Measurements from ENCODE around the gene DNAJC3.

- TF ChIP-seq, protein P1, sequence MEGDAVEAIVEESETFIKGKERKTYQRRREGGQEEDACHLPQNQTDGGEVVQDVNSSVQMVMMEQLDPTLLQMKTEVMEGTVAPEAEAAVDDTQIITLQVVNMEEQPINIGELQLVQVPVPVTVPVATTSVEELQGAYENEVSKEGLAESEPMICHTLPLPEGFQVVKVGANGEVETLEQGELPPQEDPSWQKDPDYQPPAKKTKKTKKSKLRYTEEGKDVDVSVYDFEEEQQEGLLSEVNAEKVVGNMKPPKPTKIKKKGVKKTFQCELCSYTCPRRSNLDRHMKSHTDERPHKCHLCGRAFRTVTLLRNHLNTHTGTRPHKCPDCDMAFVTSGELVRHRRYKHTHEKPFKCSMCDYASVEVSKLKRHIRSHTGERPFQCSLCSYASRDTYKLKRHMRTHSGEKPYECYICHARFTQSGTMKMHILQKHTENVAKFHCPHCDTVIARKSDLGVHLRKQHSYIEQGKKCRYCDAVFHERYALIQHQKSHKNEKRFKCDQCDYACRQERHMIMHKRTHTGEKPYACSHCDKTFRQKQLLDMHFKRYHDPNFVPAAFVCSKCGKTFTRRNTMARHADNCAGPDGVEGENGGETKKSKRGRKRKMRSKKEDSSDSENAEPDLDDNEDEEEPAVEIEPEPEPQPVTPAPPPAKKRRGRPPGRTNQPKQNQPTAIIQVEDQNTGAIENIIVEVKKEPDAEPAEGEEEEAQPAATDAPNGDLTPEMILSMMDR (IDR thresholded peaks at IDR 0.05; ENCODE audit: insufficient read depth, low read length), result no peak
- TF ChIP-seq SPI1 (IDR thresholded peaks at IDR 0.05; ENCODE audit: borderline replicate concordance, low read depth), result no peak
- TF ChIP-seq GABPA (IDR thresholded peaks at IDR 0.05; ENCODE audit: low read depth), result no peak
- TF ChIP-seq, protein P2, sequence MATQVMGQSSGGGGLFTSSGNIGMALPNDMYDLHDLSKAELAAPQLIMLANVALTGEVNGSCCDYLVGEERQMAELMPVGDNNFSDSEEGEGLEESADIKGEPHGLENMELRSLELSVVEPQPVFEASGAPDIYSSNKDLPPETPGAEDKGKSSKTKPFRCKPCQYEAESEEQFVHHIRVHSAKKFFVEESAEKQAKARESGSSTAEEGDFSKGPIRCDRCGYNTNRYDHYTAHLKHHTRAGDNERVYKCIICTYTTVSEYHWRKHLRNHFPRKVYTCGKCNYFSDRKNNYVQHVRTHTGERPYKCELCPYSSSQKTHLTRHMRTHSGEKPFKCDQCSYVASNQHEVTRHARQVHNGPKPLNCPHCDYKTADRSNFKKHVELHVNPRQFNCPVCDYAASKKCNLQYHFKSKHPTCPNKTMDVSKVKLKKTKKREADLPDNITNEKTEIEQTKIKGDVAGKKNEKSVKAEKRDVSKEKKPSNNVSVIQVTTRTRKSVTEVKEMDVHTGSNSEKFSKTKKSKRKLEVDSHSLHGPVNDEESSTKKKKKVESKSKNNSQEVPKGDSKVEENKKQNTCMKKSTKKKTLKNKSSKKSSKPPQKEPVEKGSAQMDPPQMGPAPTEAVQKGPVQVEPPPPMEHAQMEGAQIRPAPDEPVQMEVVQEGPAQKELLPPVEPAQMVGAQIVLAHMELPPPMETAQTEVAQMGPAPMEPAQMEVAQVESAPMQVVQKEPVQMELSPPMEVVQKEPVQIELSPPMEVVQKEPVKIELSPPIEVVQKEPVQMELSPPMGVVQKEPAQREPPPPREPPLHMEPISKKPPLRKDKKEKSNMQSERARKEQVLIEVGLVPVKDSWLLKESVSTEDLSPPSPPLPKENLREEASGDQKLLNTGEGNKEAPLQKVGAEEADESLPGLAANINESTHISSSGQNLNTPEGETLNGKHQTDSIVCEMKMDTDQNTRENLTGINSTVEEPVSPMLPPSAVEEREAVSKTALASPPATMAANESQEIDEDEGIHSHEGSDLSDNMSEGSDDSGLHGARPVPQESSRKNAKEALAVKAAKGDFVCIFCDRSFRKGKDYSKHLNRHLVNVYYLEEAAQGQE (IDR thresholded peaks at IDR 0.05; ENCODE audit: insufficient replicate concordance, low read depth), result no peak
Measured at GRCh38 chr13:95788100-95788463, 111.1 kb downstream of the DNAJC3 start.
